B cell (primary cell): Measurements from ENCODE around the gene DPP9. TPM values are rescaled to one million over a fixed set of nuclear protein-coding genes. Genes with fewer than 3 reads are reported as not detected.

Experiments used
- ATAC-seq: fragments of 200-7000 bp; cut with Tn5 transposase; one replicate; pipeline ENCODE4 v1.10.0; 2021; ENCODE audit warnings: low read depth, mild to moderate bottlenecking, moderate number of reproducible peaks, moderate library complexity
- CTCF ChIA-PET: fragments of 350-600 bp; sonication (Branson Sonifier 250); formaldehyde crosslinking; loops from one replicate; lab custom pipeline; 2021; ENCODE audit warnings: antibody characterized with exemption, inconsistent platforms; lab: Charles Lee
- POLR2A ChIA-PET: fragments of 350-600 bp; sonication (Branson Sonifier 250); formaldehyde crosslinking; loops from one replicate; lab custom pipeline; 2021; ENCODE audit warnings: antibody characterized with exemption; lab: Charles Lee
- DNase-seq: peaks from one replicate; pipeline ENCODE4 v3.0.0; 2013
- H2AFZ ChIP-seq: 2 replicates; pipeline ENCODE4 v1.6.1; 2012; ENCODE audit warnings: mild to moderate bottlenecking, low read depth, low read length; ENCODE audit not compliant: insufficient read depth, poor library complexity, severe bottlenecking
- H3K27ac ChIP-seq, 2 donors: 1 replicate in 1 of 2; 2 replicates in 1 of 2; pipeline ENCODE4 v1.5.1; 2012 to 2013; ENCODE audit warnings: low read length in 2 of 2, mild to moderate bottlenecking in 2 of 2, moderate library complexity in 1 of 2
- H3K27me3 ChIP-seq, 4 experiments: fragments of 200-600 bp in 1 of 4; sonication (generic) in 1 of 4; replicated peaks in 1 of 4; 1 replicate in 2 of 4; 2 replicates in 2 of 4; pipeline versions ENCODE4 v1.6.1 to v1.7.0; 2013 to 2016; ENCODE audit warnings: low read length in 3 of 4, mild to moderate bottlenecking in 2 of 4, mixed read lengths in 1 of 4, moderate library complexity in 1 of 4; ENCODE audit not compliant: insufficient read depth in 4 of 4, control insufficient read depth in 3 of 4; ENCODE audit errors: control extremely low read depth in 1 of 4
- H3K36me3 ChIP-seq, 2 experiments: replicated peaks in 1 of 2; 1 replicate in 1 of 2; 2 replicates in 1 of 2; pipeline versions ENCODE4 v1.6.1 to v1.7.1; 2013; ENCODE audit warnings: low read length in 1 of 2; ENCODE audit not compliant: insufficient read depth in 2 of 2, control insufficient read depth in 1 of 2; ENCODE audit errors: control extremely low read depth in 1 of 2, extremely low read depth in 1 of 2
- H3K4me1 ChIP-seq, 2 donors: fragments of 200-600 bp in 1 of 2; sonication (generic) in 1 of 2; 1 replicate in 1 of 2; 2 replicates in 1 of 2; pipeline versions ENCODE4 v1.5.1 to v1.6.1; 2013 to 2017; ENCODE audit warnings: low read length in 2 of 2; ENCODE audit not compliant: control insufficient read depth in 2 of 2, insufficient read depth in 2 of 2
- H3K4me2 ChIP-seq: replicated peaks from 2 replicates; pipeline ENCODE3; 2012; ENCODE audit warnings: mild to moderate bottlenecking, low read depth, low read length; ENCODE audit not compliant: poor library complexity, severe bottlenecking
- H3K4me3 ChIP-seq, 5 experiments: fragments of 200-600 bp in 1 of 5; sonication (generic) in 1 of 5; 1 replicate in 3 of 5; 2 replicates in 2 of 5; pipeline versions ENCODE4 v1.5.1 to v1.7.0; 2011 to 2016; ENCODE audit warnings: low read length in 4 of 5, mild to moderate bottlenecking in 4 of 5, low read depth in 2 of 5, control low read depth in 1 of 5, moderate library complexity in 1 of 5; ENCODE audit not compliant: insufficient read depth in 1 of 5; ENCODE audit errors: control extremely low read depth in 1 of 5, extremely low read depth in 1 of 5
- H3K79me2 ChIP-seq: fragments of 200-600 bp; sonication (generic); one replicate; pipeline ENCODE4 v1.6.0; 2016; ENCODE audit warnings: low read length; ENCODE audit not compliant: control insufficient read depth, insufficient read depth
- H3K9ac ChIP-seq: fragments of 200-600 bp; sonication (generic); 2 replicates; pipeline ENCODE4 v1.6.1; 2017; ENCODE audit warnings: mild to moderate bottlenecking, low read length, moderate library complexity
- H3K9me3 ChIP-seq, 3 donors: one replicate each; pipeline versions ENCODE4 v1.6.1 to v1.7.1; 2013; ENCODE audit warnings: low read length in 2 of 3; ENCODE audit not compliant: control insufficient read depth in 2 of 3, insufficient read depth in 1 of 3; ENCODE audit errors: control extremely low read depth in 1 of 3
- H4K20me1 ChIP-seq: 2 replicates; pipeline ENCODE4 v1.6.0; 2012; ENCODE audit warnings: mild to moderate bottlenecking, low read length; ENCODE audit not compliant: insufficient read depth, control insufficient read depth, poor library complexity, severe bottlenecking
- H3K27ac Mint-ChIP-seq: one replicate; pipeline ENCODE4 v1.8.0; 2021; ENCODE audit warnings: mixed read lengths
- H3K27me3 Mint-ChIP-seq: one replicate; pipeline ENCODE4 v1.8.0; 2021; ENCODE audit warnings: mixed read lengths
- H3K4me1 Mint-ChIP-seq: one replicate; pipeline ENCODE4 v1.8.0; 2021; ENCODE audit warnings: mixed read lengths
- H3K4me3 Mint-ChIP-seq: one replicate; pipeline ENCODE4 v1.8.0; 2021; ENCODE audit warnings: mixed read lengths
- H3K9me3 Mint-ChIP-seq: one replicate; pipeline ENCODE4 v1.8.0; 2022; ENCODE audit warnings: mixed read lengths; ENCODE audit not compliant: insufficient read depth
- CTCF ChIP-seq: fragments of 200-600 bp; IDR thresholded peaks from one replicate; pipeline ENCODE4 v1.8.0; 2022; ENCODE audit warnings: antibody characterized with exemption, mild to moderate bottlenecking
- EZH2 ChIP-seq: IDR thresholded peaks from 2 replicates; pipeline ENCODE4 v1.6.1; 2012; ENCODE audit warnings: borderline replicate concordance, low read depth, mild to moderate bottlenecking, moderate library complexity, low read length; ENCODE audit not compliant: insufficient read depth, poor library complexity, severe bottlenecking
- WGBS: methylation state at CpG from one replicate; pipeline ENCODE4 v1.1.5; 2013; ENCODE audit warnings: missing lambda C conversion rate; ENCODE audit not compliant: insufficient coverage; 5-methylcytosine and 5-hydroxymethylcytosine counted together
- intact Hi-C: fragments of 100-400 bp; cut with micrococcal nuclease; formaldehyde crosslinking; loops from one replicate; pipeline ENCODE4 v1.10.0; 2022
- polyA plus RNA-seq: library from polyadenylated mRNA; depleted of rRNA; stranded (reverse); fragments of >200 nt; gene quantifications from 2 replicates; pipeline ENCODE4 v1.2.3, GENCODE V29; 2012
- total RNA-seq, 2 donors: library from RNA; stranded (reverse); fragments of 120-200 nt in 1 of 2; gene quantifications; 1 replicate in 1 of 2; 2 replicates in 1 of 2; pipeline versions ENCODE4 v1.2.3 to v1.2.4, GENCODE V29; 2013 to 2022

The DPP9 gene
- total and polyA plus RNA-seq, 2 donors (not counting 1 experiment from before 2014, with no cell fraction given): 47.3 to 109 TPM

- no peak overlapping the region for H3K9ac ChIP-seq
- H3K36me3 ChIP-seq: peaks cover 3 to 51% of the 10 kb centered on the region in 2 experiments
- H3K4me3 ChIP-seq: no peak overlapping the region
- TF ChIP-seq EZH2: no peak
- TF ChIP-seq CTCF: no peak
- Mint-ChIP-seq H3K4me1 (peaks cover 1% of the 10 kb centered on the region), H3K27me3 (no peaks in the 10 kb centered on the region), H3K4me3 (no peak overlapping the region), H3K9me3 (no peaks in the 10 kb centered on the region), H3K27ac (no peak overlapping the region)
- WGBS: 100% methylated on average over 5 of the region's 6 CpGs
- POLR2A ChIA-PET: no interaction called here
- no peak overlapping the region for H3K4me2 ChIP-seq
- no peak overlapping the region for H2AFZ ChIP-seq
- no peaks in the 10 kb centered on the region for H3K27me3 ChIP-seq
- H4K20me1 ChIP-seq: peaks cover 24% of the 10 kb centered on the region
- no peak for DNase-seq
- H3K27ac ChIP-seq: no peak overlapping the region
- intact Hi-C loops: no loop called here
- no peak for ATAC-seq
- H3K79me2 ChIP-seq: peaks cover 19% of the 10 kb centered on the region
- CTCF ChIA-PET: no interaction called here
- no peaks in the 10 kb centered on the region for H3K9me3 ChIP-seq
- H3K4me1 ChIP-seq: peaks cover 0 to 4% of the 10 kb centered on the region in 2 donors
Measured at GRCh38 chr19:4662812-4663211, 60.8 kb downstream of the DPP9 start.

GRCh38 chr19:4662020-4662695 is 61.5 kb downstream of the DPP9 start:
- Mint-ChIP-seq H3K9me3 (no peaks in the 10 kb centered on the region), H3K27ac (no peak overlapping the region), H3K27me3 (no peaks in the 10 kb centered on the region), H3K4me3 (no peak overlapping the region), H3K4me1 (peaks cover 1% of the 10 kb centered on the region)
- intact Hi-C loops: no loop called here
- peaks cover 24% of the 10 kb centered on the region for H4K20me1 ChIP-seq
- 98% methylated on average over 16 of the region's 20 CpGs for WGBS
- H3K4me3 ChIP-seq: no peak overlapping the region
- no peaks in the 10 kb centered on the region for H3K27me3 ChIP-seq
- DNase-seq: no peak
- no peak overlapping the region for H3K4me2 ChIP-seq
- H2AFZ ChIP-seq: no peak overlapping the region
- peaks cover 17% of the 10 kb centered on the region for H3K79me2 ChIP-seq
- peaks cover 0 to 4% of the 10 kb centered on the region in 2 donors for H3K4me1 ChIP-seq
- peaks cover 3 to 53% of the 10 kb centered on the region in 2 experiments for H3K36me3 ChIP-seq
- H3K9me3 ChIP-seq: no peaks in the 10 kb centered on the region
- ATAC-seq: no peak
- H3K27ac ChIP-seq: no peak overlapping the region
- no peak overlapping the region for H3K9ac ChIP-seq
- no peak for TF ChIP-seq CTCF
- no peak for TF ChIP-seq EZH2
- ChIA-PET CTCF (no interaction called here), POLR2A (no interaction called here)
